Inflammatory macrophage (primary cell): ENCODE measurements around the gene CYP26A1.

Source experiments
- DNase-seq, 2 donors: peaks; one replicate each; pipeline ENCODE4 v3.0.0-alpha.2; 2020 to 2022
- total RNA-seq, 18 experiments: gene quantifications; one replicate each; lab custom pipeline; 2026; ENCODE audit warnings: mixed read lengths in 6 of 18, inconsistent platforms in 2 of 18; lab: John Stamatoyannopoulos, UW

The CYP26A1 gene, protein sequence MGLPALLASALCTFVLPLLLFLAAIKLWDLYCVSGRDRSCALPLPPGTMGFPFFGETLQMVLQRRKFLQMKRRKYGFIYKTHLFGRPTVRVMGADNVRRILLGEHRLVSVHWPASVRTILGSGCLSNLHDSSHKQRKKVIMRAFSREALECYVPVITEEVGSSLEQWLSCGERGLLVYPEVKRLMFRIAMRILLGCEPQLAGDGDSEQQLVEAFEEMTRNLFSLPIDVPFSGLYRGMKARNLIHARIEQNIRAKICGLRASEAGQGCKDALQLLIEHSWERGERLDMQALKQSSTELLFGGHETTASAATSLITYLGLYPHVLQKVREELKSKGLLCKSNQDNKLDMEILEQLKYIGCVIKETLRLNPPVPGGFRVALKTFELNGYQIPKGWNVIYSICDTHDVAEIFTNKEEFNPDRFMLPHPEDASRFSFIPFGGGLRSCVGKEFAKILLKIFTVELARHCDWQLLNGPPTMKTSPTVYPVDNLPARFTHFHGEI
- 0 to 0.29 (median 0) reads per million in 18 experiments for total RNA-seq

DNA sequence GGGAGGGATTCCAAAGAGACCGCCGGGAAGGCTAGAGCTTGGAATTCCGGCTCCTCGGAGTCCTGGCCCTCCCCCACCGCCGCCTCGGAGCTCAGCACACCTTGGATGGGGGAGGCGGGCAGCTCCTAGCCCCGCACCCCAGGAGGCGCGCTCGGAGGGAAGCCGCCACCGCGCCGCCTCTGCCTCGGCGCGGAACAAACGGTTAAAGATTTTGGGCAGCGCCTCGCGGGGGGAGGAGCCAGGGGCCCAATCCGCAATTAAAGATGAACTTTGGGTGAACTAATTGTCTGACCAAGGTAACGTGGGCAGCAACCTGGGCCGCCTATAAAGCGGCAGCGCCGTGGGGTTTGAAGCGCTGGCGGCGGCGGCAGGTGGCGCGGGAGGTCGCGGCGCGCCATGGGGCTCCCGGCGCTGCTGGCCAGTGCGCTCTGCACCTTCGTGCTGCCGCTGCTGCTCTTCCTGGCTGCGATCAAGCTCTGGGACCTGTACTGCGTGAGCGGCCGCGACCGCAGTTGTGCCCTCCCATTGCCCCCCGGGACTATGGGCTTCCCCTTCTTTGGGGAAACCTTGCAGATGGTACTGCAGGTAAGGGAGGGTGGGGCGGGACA lies at the start of gene CYP26A1:
TSS of gene CYP26A1 (plus strand) at position 355 of the 608 bp plus-strand sequence. CDS start at position 397, 42 bp downstream.
- DNase-seq: no peak

DNA sequence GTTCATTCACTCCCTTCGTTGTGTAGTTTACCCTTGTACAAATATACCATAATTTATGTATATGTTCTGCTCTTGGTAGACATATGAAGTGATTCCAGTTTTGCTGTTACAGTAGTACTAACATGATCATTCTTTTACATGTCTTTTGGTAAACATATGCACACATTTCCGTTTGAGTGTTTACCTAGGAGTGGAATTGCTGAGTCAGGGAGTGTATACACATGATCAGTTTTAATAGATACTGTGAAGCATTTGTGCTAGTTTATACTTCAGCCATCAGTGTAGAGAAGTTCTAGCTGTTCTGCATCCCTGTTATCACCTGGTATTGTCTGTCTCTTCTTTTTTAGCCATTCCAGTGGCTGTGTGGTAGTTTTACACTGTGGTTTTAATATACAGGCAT lies 47.6 kb upstream of the CYP26A1 start:
- no peak for DNase-seq

DNA sequence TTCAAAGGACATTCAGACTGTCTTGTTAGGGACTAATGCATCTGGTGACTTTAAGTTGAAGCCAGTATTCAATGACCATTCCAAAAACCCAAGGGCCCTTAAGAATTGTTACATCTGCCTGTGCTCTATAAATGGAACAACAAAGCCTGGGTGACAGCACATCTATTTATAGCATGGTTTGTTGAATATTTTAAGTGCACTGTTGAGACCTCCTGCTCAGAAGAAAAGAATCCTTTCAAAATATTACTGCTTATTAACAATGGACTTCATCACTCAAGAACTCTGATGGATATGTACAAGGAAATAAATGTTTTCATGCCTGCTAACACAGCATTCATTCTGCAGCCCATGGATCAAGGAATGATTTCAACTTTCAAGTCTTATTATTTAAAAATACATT lies 46.2 kb upstream of the CYP26A1 start:
- no peak for DNase-seq

- DNase-seq: no peak
Observed at GRCh38 chr10:93028883-93029282, 44.8 kb upstream of the CYP26A1 start.

GRCh38 chr10:93030409-93030808 lies 43.3 kb upstream of the CYP26A1 start:
- DNase-seq: no peak

GRCh38 chr10:93032105-93032808 lies 41.4 kb upstream of the CYP26A1 start:
- DNase-seq: no peak

DNA sequence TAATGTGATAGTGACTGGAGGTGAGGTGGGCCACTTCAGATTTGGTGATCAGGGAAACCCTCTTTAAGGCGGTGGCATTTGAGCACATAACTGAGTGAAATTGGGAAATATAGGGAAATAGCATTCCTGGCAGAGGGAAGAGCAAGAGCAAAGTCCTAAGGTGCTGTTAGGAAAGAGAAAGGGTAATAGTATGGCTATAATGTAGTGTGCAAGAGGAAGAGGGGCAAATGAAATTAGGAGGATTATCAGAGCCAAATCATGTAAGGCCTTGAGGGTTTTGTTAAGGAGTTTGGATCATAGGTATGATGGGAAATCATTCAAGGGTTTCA lies 40.9 kb upstream of the CYP26A1 start:
- no peak for DNase-seq

GRCh38 chr10:93034426-93034825 lies 39.3 kb upstream of the CYP26A1 start:
- DNase-seq: no peak

DNA sequence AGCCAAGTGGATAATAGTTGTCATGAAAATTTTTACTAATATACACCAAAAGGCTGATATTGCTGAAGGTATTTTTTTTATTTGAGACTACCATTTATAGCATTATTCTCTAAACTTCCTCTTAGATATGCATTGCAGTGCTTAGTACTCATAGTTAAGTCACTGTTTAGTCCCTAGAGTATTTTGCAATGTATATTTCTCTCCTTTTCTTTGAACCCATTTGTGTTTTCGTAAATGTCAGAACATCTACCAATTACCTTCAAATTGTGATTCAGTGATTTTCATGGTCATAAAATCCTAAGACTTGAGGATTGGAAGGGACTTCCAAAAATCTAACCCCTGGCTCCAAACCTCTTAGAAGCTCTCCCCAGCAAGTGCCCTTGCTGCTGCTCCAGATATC lies 34.6 kb upstream of the CYP26A1 start:
- no peak for DNase-seq

DNA sequence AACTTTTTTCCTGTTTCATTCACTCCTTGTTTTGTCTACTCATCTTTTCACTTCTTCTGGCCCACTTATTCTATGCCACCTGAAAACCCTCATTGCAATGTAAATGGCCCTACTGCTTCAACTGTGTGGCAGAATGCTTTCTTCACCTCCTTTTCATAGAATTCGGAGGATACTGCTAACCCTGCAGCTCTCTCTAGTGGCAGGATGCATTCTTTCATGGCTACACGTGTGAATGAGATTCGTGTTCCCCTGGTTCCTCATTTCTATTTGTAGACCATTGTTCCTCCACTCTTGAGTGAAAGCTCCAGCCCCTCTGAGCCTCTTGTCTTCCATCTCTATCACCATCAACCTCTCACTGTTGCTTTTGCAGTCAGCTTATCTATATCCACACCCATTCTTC lies 34.0 kb upstream of the CYP26A1 start:
- peak; percentile 27 to 35 for DNase-seq

DNA sequence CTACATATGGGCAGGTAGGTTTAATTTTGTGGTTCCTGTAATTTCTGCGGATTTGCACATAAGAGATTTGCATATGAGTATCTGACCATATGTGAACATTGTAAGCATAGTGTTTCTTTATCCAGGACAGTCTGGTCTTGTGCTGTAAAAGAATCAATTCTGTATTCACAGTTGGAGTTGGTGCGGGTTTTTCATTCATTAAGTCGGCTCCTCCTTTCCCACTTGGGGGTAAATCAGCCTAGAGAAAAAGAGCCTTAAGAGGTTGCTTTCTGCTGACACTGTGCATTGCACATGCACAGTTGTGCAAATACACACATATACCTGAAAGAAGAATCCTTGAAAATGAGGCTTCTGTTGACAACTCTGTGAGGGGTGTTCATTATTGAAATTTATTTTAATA lies 19.2 kb upstream of the CYP26A1 start:
- no peak for DNase-seq

DNA sequence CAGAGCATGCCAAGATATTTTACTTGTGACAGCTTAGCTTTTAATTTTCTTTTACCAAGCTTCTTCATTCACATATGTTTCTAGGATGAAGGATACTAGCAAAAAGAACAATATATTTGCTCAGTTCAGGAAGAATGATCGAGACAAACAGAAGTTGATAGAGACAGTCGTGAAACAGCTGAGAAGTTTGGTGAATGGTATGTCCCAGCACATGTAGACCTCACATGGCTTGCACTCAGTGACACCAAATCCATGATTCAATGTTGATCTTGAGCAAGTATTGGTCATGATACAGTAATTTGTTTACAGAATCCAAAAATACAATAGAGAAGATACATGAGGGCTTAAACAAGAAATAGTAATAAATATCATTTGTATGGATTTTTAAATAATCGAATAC lies 15.6 kb upstream of the CYP26A1 start:
- no peak for DNase-seq

- DNase-seq: no peak
Observed at GRCh38 chr10:93059975-93060886, 13.5 kb upstream of the CYP26A1 start, which contains the start of gene CYP26C1. Gene CYP26C1 (plus strand): TSS chr10:93060798. CDS start chr10:93061264, 466 bp downstream.

GRCh38 chr10:93060887-93061593 lies 12.7 kb upstream of the CYP26A1 start:
- DNase-seq: no peak

- DNase-seq: no peak
Observed at GRCh38 chr10:93061594-93062513, 11.8 kb upstream of the CYP26A1 start.

DNA sequence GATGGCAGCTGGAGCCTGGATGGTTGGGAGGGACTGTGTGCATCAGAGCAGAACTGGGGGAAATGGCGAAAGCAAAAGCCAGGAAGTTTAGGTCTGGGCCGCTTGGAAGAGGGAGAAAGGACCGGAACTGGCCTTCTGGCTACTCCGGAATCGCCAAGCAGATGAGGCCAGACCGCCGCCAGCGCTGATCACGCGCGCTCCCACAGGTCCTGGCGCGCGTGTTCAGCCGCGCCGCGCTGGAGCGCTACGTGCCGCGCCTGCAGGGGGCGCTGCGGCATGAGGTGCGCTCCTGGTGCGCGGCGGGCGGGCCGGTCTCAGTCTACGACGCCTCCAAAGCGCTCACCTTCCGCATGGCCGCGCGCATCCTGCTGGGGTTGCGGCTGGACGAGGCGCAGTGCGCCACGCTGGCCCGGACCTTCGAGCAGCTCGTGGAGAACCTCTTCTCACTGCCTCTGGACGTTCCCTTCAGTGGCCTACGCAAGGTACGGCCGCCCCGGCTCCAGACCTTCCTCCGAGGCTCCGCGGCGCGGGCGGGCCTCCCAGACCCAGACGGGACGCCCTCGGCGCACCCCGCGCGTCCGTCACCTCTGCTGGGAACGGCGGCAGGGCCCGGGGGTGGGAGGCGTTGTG lies 11.1 kb upstream of the CYP26A1 start:
- peak; percentile 26 to 48 for DNase-seq

DNA sequence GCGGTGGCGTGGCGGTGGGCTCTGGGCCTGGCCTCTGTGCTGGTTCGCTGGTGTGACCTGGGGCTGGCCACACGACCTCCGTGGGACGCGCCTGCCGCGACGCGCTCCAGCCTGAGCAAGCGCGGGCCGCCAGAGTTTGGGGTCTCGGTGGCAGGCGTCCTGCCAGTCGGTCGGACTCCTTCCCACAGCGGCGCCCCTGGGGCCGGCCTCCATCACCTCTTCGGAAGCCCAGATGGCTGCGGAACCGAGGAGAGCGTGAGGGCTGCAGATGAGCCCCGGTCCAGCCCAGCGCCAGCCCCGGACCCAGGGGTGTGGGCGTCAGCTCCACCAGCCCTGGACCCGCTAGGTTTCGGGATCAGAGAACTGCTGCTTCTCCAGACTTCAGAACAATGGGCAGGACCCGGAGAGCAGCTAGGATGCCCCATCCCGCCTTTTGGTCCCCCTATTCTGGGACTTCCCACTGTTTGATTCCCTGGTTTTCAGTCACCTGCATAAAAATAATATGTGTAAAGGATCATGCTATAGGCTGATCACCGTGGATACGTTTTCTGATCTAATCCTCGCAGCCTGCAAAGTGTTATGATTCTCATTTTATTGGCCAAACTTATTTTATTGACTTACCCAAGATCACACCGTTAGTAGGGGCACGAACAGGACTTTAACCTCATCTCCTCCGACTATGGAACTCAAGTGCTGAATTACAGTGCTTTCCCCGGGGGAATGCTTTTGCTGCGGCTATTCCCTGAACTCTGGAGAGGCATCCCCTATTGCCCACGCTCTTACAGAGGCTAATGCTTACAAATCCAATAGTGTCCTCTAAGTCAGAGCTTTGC lies 10.3 kb upstream of the CYP26A1 start:
- DNase-seq: no peak

GRCh38 chr10:93063977-93064660 lies 9.6 kb upstream of the CYP26A1 start:
- no peak for DNase-seq
